Renal pelvis (tissue), 3 donors: ENCODE data around the gene ZGRF1. TPM values are rescaled to one million over a fixed set of nuclear protein-coding genes. Genes with fewer than 3 reads are reported as not detected.

ENCODE experiments used
- polyA plus RNA-seq, 3 donors: library from polyadenylated mRNA; unstranded; fragments of 120-200 nt; gene quantifications; one replicate each; pipeline ENCODE4 v1.2.1, GENCODE V29; 2013; ENCODE audit not compliant: insufficient read length in 3 of 3

ZGRF1 gene
- polyA plus RNA-seq, 3 donors: 11.4 to 16.2 (median 16.0) TPM

Other genes starting within 250 kb of the ZGRF1 start
- not detected for gene NEUROG2, start 120.7 kb downstream of the ZGRF1 start, polyA plus RNA-seq
- 100 to 1,000 TPM in 2 of 3 donors, 10 to 100 TPM in 1; 99.3 to 103 (median 102) TPM for gene LARP7, start 234 bp upstream of the ZGRF1 start, polyA plus RNA-seq